ENCODE data around the gene SMURF1.

DNA sequence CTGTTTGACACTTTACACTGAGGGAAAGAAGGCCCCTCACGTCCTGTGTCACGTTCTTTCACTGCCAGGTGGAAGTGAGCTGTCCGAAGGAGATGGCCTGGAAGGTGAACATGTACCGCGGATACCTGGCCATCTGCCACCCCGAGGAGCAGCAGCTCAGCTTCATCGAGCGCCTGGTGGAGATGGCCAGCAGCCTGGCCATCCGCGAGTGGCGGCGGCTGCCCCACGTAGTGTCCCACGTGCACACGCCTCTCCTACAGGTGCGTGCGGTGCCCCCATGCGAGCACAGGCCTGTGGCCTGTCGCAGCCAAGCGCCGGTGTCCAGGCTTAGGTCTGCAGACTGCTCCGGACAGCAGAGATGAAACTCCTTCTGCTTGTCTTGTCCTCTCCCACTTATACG, 162.2 kb downstream of the SMURF1 start:
- TF ChIP-seq POLR2AphosphoS5 (IDR thresholded peaks at IDR 0.05; ENCODE audit: low read depth, low read length), result no peak
- TF ChIP-seq, protein P1, sequence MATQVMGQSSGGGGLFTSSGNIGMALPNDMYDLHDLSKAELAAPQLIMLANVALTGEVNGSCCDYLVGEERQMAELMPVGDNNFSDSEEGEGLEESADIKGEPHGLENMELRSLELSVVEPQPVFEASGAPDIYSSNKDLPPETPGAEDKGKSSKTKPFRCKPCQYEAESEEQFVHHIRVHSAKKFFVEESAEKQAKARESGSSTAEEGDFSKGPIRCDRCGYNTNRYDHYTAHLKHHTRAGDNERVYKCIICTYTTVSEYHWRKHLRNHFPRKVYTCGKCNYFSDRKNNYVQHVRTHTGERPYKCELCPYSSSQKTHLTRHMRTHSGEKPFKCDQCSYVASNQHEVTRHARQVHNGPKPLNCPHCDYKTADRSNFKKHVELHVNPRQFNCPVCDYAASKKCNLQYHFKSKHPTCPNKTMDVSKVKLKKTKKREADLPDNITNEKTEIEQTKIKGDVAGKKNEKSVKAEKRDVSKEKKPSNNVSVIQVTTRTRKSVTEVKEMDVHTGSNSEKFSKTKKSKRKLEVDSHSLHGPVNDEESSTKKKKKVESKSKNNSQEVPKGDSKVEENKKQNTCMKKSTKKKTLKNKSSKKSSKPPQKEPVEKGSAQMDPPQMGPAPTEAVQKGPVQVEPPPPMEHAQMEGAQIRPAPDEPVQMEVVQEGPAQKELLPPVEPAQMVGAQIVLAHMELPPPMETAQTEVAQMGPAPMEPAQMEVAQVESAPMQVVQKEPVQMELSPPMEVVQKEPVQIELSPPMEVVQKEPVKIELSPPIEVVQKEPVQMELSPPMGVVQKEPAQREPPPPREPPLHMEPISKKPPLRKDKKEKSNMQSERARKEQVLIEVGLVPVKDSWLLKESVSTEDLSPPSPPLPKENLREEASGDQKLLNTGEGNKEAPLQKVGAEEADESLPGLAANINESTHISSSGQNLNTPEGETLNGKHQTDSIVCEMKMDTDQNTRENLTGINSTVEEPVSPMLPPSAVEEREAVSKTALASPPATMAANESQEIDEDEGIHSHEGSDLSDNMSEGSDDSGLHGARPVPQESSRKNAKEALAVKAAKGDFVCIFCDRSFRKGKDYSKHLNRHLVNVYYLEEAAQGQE (IDR thresholded peaks at IDR 0.05; ENCODE audit: insufficient read depth in 1 of 2, low read depth in 2 of 2, low read length in 2 of 2), result no peak
- no peak for TF ChIP-seq SIN3A (IDR thresholded peaks at IDR 0.05; ENCODE audit: borderline replicate concordance, insufficient read depth, low read length)

All from PFSK-1 (cell line).